K562 (cell line): ENCODE results near the gene PYGB.

Source experiments
- MAX ChIP-seq: sonication (generic); formaldehyde crosslinking; IDR thresholded peaks from 2 replicates; pipeline ENCODE4 v1.9.0; 2022; ENCODE audit warnings: mild to moderate bottlenecking, missing genetic modification reagents
- TGIF2 ChIP-seq: sonication (generic); formaldehyde crosslinking; IDR thresholded peaks from 2 replicates; pipeline ENCODE4 v1.8.1; 2022; ENCODE audit warnings: mild to moderate bottlenecking, missing genetic modification reagents, moderate library complexity

- TF ChIP-seq MAX (CRISPR knock-in tag) (no peak), TGIF2 (no peak)
Observed at GRCh38 chr20:25251019-25251418, 3.1 kb downstream of the PYGB start.
